ENCODE measurements around the gene DDX10.

GRCh38 chr11:108685419-108686130, 20.7 kb downstream of the DDX10 start:
- TF ChIP-seq CTCF (IDR thresholded peaks at IDR 0.05; ENCODE audit: low read depth, low read length) (no peak), POLR2A (IDR thresholded peaks at IDR 0.05; ENCODE audit: extremely low read depth, insufficient read length) (no peak), MAX (IDR thresholded peaks at IDR 0.05; ENCODE audit: low read depth, low read length) (no peak), MYC (IDR thresholded peaks at IDR 0.05; ENCODE audit: low read depth, low read length) (no peak)

All from NB4 (cell line).